Measurements from ENCODE around the gene CRTAP.
"Not testable (repeated sequence)": the region's sequence is repeated elsewhere in the genome, so short reads cannot be mapped to it uniquely, and the experiment has no call there.

The CRTAP gene

GRCh38 chr3:33100229-33100628 lies 13.6 kb upstream of the CRTAP start:
- DNase-seq: no peak

- no peak for DNase-seq
Measured at GRCh38 chr3:33103034-33103433, 10.8 kb upstream of the CRTAP start.

- DNase-seq: no peak
Measured at GRCh38 chr3:33103480-33103879, 10.3 kb upstream of the CRTAP start.

GRCh38 chr3:33104803-33105202 lies 9.0 kb upstream of the CRTAP start:
- no peak for DNase-seq

GRCh38 chr3:33105341-33105948 lies 8.4 kb upstream of the CRTAP start:
- DNase-seq: no peak

GRCh38 chr3:33106854-33107253 lies 7.0 kb upstream of the CRTAP start:
- DNase-seq: not testable (repeated sequence)

GRCh38 chr3:33111581-33111980 lies 2.2 kb upstream of the CRTAP start:
- DNase-seq: no peak

- no peak for DNase-seq
Measured at GRCh38 chr3:33114622-33115023, 809 bp downstream of the CRTAP start.

GRCh38 chr3:33115024-33115768 lies 1.4 kb downstream of the CRTAP start:
- DNase-seq: peak; percentile 70

- no peak for DNase-seq
Measured at GRCh38 chr3:33117461-33117860, 3.6 kb downstream of the CRTAP start.

- no peak for DNase-seq
Measured at GRCh38 chr3:33119891-33120290, 6.1 kb downstream of the CRTAP start.

- DNase-seq: no peak
Measured at GRCh38 chr3:33122991-33123390, 9.2 kb downstream of the CRTAP start.

- no peak for DNase-seq
Measured at GRCh38 chr3:33124638-33125037, 10.8 kb downstream of the CRTAP start.

GRCh38 chr3:33125840-33126239 lies 12.0 kb downstream of the CRTAP start:
- no peak for DNase-seq

- DNase-seq: no peak
Measured at GRCh38 chr3:33128706-33129105, 14.9 kb downstream of the CRTAP start.

GRCh38 chr3:33130144-33130543 lies 16.3 kb downstream of the CRTAP start:
- no peak for DNase-seq

- DNase-seq: peak; percentile 57
Measured at GRCh38 chr3:33131331-33132018, 17.7 kb downstream of the CRTAP start.

GRCh38 chr3:33132019-33132360 lies 18.2 kb downstream of the CRTAP start:
- no peak for DNase-seq

- DNase-seq: no peak
Measured at GRCh38 chr3:33134026-33134625, 20.3 kb downstream of the CRTAP start.

GRCh38 chr3:33137691-33138090 lies 23.9 kb downstream of the CRTAP start:
- DNase-seq: no peak

- not testable (repeated sequence) for DNase-seq
Measured at GRCh38 chr3:33139006-33139623, 25.3 kb downstream of the CRTAP start.

GRCh38 chr3:33139996-33140395 lies 26.2 kb downstream of the CRTAP start:
- DNase-seq: no peak

- DNase-seq: no peak
Measured at GRCh38 chr3:33141006-33141405, 27.2 kb downstream of the CRTAP start.

Data from NCI-H2227 treated with DMSO at 0.1 percent for 48 hours (cell line).